MG63 (cell line): ENCODE measurements around the gene C1QTNF2. TPM values are rescaled to one million over a fixed set of nuclear protein-coding genes. Genes with fewer than 3 reads are reported as not detected.

Experiments
- DNase-seq: peaks from one replicate; pipeline ENCODE4 v3.0.0-alpha.2; 2020
- H3K27me3 ChIP-seq: fragments of 250-450 bp; sonication (Bioruptor Pico); 2 replicates; pipeline ENCODE4 v1.5.1; 2020; ENCODE audit warnings: mild to moderate bottlenecking, moderate library complexity
- H3K36me3 ChIP-seq: fragments of 250-450 bp; sonication (Bioruptor Pico); 2 replicates; pipeline ENCODE4 v1.5.1; 2020; ENCODE audit warnings: mild to moderate bottlenecking, moderate library complexity
- H3K4me3 ChIP-seq: fragments of 250-450 bp; sonication (Bioruptor Pico); 2 replicates; pipeline ENCODE4 v1.5.1; 2020; ENCODE audit warnings: mild to moderate bottlenecking, moderate library complexity
- H3K9me3 ChIP-seq: fragments of 250-450 bp; sonication (Bioruptor Pico); 2 replicates; pipeline ENCODE4 v1.5.1; 2020; ENCODE audit warnings: mild to moderate bottlenecking, moderate library complexity
- total RNA-seq: library from RNA; depleted of rRNA; stranded (reverse); fragments of >200 nt; shearing (Covaris generic); gene quantifications from 2 replicates; pipeline ENCODE4 v1.2.3, GENCODE V29; 2014; ENCODE audit warnings: low replicate concordance; rRNA removed

Gene C1QTNF2
- 1.2 TPM in 1 of 2 replicates, not detected in the other for total RNA-seq

GRCh38 chr5:160369990-160370712, at the start of gene C1QTNF2:
TSS of gene C1QTNF2 (minus strand) at chr5:160370626. CDS start at chr5:160355011, 15,615 bp downstream.
- Histone ChIP-seq H3K4me3 (peak within 1 kb of the TSS; percentile 52), H3K27me3 (peaks cover 25% of the 10 kb centered on the region), H3K9me3 (no peaks in the 10 kb centered on the region), H3K36me3 (no peaks in the 10 kb centered on the region)
- DNase-seq: peak; percentile 79

GRCh38 chr5:160420331-160420610, 49.8 kb upstream of the C1QTNF2 start:
- H3K27me3 ChIP-seq: no peaks in the 10 kb centered on the region
- peaks cover 31% of the 10 kb centered on the region for H3K36me3 ChIP-seq
- no peak for DNase-seq
- no peak overlapping the region for H3K4me3 ChIP-seq
- no peaks in the 10 kb centered on the region for H3K9me3 ChIP-seq

GRCh38 chr5:160419458-160420330, 49.3 kb upstream of the C1QTNF2 start:
- Histone ChIP-seq H3K36me3 (peaks cover 30% of the 10 kb centered on the region), H3K27me3 (no peaks in the 10 kb centered on the region), H3K9me3 (no peaks in the 10 kb centered on the region), H3K4me3 (peak overlapping the region; percentile 76)
- no peak for DNase-seq

- Histone ChIP-seq H3K4me3 (peak within 1 kb of the TSS; percentile 76), H3K9me3 (no peaks in the 10 kb centered on the region), H3K36me3 (peaks cover 30% of the 10 kb centered on the region), H3K27me3 (no peaks in the 10 kb centered on the region)
- DNase-seq: peak; percentile 98
Measured at GRCh38 chr5:160418561-160419457, 48.4 kb upstream of the C1QTNF2 start, which contains the start of gene SLU7. TSS of gene SLU7 (minus strand) at chr5:160419081. CDS start at chr5:160415294, 3,787 bp downstream.

GRCh38 chr5:160399402-160400353, 29.3 kb upstream of the C1QTNF2 start, which contains the start of gene FAM200C:
TSS of gene FAM200C (minus strand) at chr5:160400054. CDS start at chr5:160395490, 4,564 bp downstream.
- Histone ChIP-seq H3K36me3 (peaks cover 33% of the 10 kb centered on the region), H3K4me3 (peak within 1 kb of the TSS; percentile 70), H3K9me3 (no peaks in the 10 kb centered on the region), H3K27me3 (no peaks in the 10 kb centered on the region)
- peak; percentile 97 for DNase-seq

GRCh38 chr5:160398806-160399205, 28.4 kb upstream of the C1QTNF2 start:
- H3K4me3 ChIP-seq: peak overlapping the region; percentile 70
- no peaks in the 10 kb centered on the region for H3K27me3 ChIP-seq
- DNase-seq: no peak
- no peaks in the 10 kb centered on the region for H3K9me3 ChIP-seq
- H3K36me3 ChIP-seq: peaks cover 26% of the 10 kb centered on the region

GRCh38 chr5:160397492-160397891, 27.1 kb upstream of the C1QTNF2 start:
- H3K4me3 ChIP-seq: no peak overlapping the region
- no peaks in the 10 kb centered on the region for H3K27me3 ChIP-seq
- no peak for DNase-seq
- no peaks in the 10 kb centered on the region for H3K9me3 ChIP-seq
- H3K36me3 ChIP-seq: peaks cover 15% of the 10 kb centered on the region

GRCh38 chr5:160395111-160395510, 24.7 kb upstream of the C1QTNF2 start:
- Histone ChIP-seq H3K4me3 (no peak overlapping the region), H3K27me3 (no peaks in the 10 kb centered on the region), H3K9me3 (no peaks in the 10 kb centered on the region), H3K36me3 (0 out of 2 replicates have a peak, but pooled peaks cover 2% of the 10 kb centered on the region)
- DNase-seq: no peak

GRCh38 chr5:160390787-160391696, 20.6 kb upstream of the C1QTNF2 start:
- H3K9me3 ChIP-seq: peaks cover 12% of the 10 kb centered on the region
- H3K36me3 ChIP-seq: 0 out of 2 replicates have a peak, but pooled peaks cover 2% of the 10 kb centered on the region
- DNase-seq: no peak
- H3K4me3 ChIP-seq: no peak overlapping the region
- H3K27me3 ChIP-seq: no peaks in the 10 kb centered on the region

GRCh38 chr5:160387445-160387844, 17.0 kb upstream of the C1QTNF2 start:
- no peak for DNase-seq
- peaks cover 12% of the 10 kb centered on the region for H3K9me3 ChIP-seq
- H3K27me3 ChIP-seq: no peaks in the 10 kb centered on the region; the same call in 1 of the 2 replicates
- H3K36me3 ChIP-seq: no peaks in the 10 kb centered on the region
- no peak overlapping the region for H3K4me3 ChIP-seq

GRCh38 chr5:160385496-160385895, 15.1 kb upstream of the C1QTNF2 start:
- Histone ChIP-seq H3K9me3 (peaks cover 12% of the 10 kb centered on the region), H3K36me3 (no peaks in the 10 kb centered on the region), H3K4me3 (no peak overlapping the region), H3K27me3 (peaks cover 4% of the 10 kb centered on the region)
- no peak for DNase-seq

GRCh38 chr5:160384681-160385080, 14.3 kb upstream of the C1QTNF2 start:
- peaks cover 12% of the 10 kb centered on the region for H3K9me3 ChIP-seq
- peaks cover 4% of the 10 kb centered on the region for H3K27me3 ChIP-seq
- DNase-seq: no peak
- H3K4me3 ChIP-seq: no peak overlapping the region
- H3K36me3 ChIP-seq: no peaks in the 10 kb centered on the region

- Histone ChIP-seq H3K4me3 (no peak overlapping the region), H3K36me3 (no peaks in the 10 kb centered on the region), H3K27me3 (peaks cover 13% of the 10 kb centered on the region), H3K9me3 (peaks cover 2% of the 10 kb centered on the region; the same call in 1 of the 2 replicates)
- DNase-seq: no peak
Measured at GRCh38 chr5:160382346-160382745, 11.9 kb upstream of the C1QTNF2 start.

GRCh38 chr5:160380041-160380440, 9.6 kb upstream of the C1QTNF2 start:
- DNase-seq: no peak
- Histone ChIP-seq H3K4me3 (no peak overlapping the region), H3K9me3 (no peaks in the 10 kb centered on the region), H3K27me3 (peaks cover 31% of the 10 kb centered on the region), H3K36me3 (no peaks in the 10 kb centered on the region)
